ENCODE results near the gene CHRNA1.

Gene CHRNA1

GRCh38 chr2:174763780-174764179, 492 bp downstream of the CHRNA1 start:
- TF ChIP-seq, protein P1, sequence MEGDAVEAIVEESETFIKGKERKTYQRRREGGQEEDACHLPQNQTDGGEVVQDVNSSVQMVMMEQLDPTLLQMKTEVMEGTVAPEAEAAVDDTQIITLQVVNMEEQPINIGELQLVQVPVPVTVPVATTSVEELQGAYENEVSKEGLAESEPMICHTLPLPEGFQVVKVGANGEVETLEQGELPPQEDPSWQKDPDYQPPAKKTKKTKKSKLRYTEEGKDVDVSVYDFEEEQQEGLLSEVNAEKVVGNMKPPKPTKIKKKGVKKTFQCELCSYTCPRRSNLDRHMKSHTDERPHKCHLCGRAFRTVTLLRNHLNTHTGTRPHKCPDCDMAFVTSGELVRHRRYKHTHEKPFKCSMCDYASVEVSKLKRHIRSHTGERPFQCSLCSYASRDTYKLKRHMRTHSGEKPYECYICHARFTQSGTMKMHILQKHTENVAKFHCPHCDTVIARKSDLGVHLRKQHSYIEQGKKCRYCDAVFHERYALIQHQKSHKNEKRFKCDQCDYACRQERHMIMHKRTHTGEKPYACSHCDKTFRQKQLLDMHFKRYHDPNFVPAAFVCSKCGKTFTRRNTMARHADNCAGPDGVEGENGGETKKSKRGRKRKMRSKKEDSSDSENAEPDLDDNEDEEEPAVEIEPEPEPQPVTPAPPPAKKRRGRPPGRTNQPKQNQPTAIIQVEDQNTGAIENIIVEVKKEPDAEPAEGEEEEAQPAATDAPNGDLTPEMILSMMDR (IDR thresholded peaks at IDR 0.05; ENCODE audit: insufficient read depth, low read depth, low read length, missing control alignments) = no peak
- no peak overlapping the region for H3K4me3 ChIP-seq (ENCODE audit: low read depth, low read length)
- no peak for DNase-seq (ENCODE audit: low read depth)

DNA sequence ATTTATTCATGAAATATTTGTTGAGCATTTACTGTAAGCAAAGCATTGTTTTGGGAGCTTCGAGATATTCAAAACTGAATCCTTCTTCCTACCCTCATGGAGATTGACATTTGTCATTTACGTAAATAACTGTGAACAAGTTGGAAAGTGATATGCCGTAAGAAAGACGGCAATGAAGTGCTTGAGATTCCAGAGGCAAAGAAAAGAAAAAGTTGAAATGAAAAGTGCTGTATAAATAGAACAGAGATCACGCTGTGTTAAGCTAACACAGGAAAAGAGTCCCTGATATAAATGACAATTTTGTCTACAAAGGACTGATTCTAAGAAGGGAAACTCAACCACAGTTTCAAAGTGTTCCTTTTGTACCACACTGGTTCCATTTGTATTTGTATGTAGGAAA, 1.8 kb downstream of the CHRNA1 start:
- TF ChIP-seq, protein P1 (IDR thresholded peaks at IDR 0.05; ENCODE audit: insufficient read depth, low read depth, low read length, missing control alignments) = no peak
- DNase-seq (ENCODE audit: low read depth) = no peak
- no peak overlapping the region for H3K4me3 ChIP-seq (ENCODE audit: low read depth, low read length)

DNA sequence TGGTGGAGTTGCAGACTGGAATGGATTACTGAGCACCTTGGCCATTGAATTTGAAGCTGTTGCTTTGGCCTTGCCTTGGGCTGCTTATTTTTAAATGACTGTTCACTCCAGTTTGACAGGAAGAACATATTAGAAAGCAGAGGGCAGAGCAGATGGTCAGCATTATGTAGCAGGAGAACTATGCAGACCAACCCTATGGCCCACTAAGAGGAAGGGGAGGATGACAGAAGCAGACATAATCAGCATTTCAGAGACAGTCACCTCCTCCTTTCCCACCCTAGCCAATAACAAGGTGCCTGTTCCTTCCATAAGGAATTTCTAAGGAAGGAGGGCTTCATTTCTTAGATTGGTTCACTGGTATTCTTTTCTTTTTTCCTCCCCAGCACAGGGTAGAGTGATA, 2.4 kb downstream of the CHRNA1 start:
- H3K4me3 ChIP-seq (ENCODE audit: low read depth, low read length) = no peak overlapping the region
- TF ChIP-seq, protein P1 (IDR thresholded peaks at IDR 0.05; ENCODE audit: insufficient read depth, low read depth, low read length, missing control alignments) = no peak
- no peak for DNase-seq (ENCODE audit: low read depth)

DNA sequence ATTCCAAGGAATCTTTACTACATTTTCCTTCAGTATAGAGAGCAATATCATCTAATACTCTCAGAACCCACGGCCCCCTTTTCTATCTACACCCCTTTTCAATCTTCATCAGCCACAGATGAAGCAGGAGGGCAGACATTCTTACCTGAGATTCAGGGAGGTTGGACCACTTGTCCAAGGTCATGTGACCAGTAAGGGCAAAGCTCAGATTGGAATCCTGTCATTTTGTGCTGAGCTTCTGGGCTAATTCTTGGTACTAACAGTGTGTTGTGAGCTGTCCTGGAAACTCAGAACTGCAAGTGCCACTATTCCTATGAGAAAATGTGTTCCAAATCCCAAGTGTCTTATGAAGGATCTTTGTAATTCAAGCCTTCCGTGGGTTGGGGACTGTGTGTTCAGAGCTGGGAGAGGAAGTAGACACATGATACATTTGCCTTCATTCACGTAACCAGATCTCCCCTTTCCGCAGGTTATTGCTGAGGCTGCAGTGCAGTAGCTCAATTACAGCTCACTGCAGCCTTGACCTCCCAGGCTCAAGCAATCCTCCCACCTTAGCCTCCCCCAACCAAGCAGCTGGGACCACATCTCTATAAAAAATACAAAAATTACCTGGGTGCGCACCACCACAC, 3.3 kb downstream of the CHRNA1 start:
- H3K4me3 ChIP-seq (ENCODE audit: low read depth, low read length) = no peak overlapping the region
- TF ChIP-seq, protein P1 (IDR thresholded peaks at IDR 0.05; ENCODE audit: insufficient read depth, low read depth, low read length, missing control alignments) = no peak
- no peak for DNase-seq (ENCODE audit: low read depth)

DNA sequence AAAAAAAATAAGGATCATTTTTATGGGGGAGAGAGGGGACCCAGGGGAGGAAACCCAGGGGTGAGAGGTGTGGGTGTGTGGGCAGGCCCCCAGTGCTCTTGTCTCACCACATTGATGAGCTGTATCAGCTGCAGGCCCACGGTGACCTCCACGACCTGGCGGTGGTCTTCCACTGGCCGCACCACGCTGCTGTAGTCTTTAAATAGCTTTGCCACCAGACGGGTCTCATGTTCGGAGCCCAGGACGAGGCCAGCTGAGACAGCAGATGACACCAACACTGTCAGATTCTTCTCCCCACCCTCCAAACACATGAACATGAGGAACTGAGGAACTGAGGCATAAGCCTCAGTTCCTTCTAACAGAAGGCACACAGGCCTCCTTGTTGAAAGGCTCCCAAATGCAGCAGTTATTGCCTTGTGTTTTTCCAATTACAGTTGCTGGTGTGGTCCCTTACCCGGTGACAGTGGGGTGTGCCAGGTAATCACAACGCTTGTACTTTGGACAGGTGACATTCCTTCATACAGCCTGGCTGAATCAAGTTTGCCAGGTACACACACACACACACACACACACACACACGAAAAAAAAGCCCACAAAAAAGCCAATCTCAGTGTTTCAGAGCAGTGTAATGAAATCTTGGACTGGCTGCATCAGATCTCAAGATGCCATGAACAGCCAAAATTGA, 4.7 kb downstream of the CHRNA1 start:
- no peak for DNase-seq (ENCODE audit: low read depth)
- TF ChIP-seq, protein P1 (IDR thresholded peaks at IDR 0.05; ENCODE audit: insufficient read depth, low read depth, low read length, missing control alignments) = no peak
- no peak overlapping the region for H3K4me3 ChIP-seq (ENCODE audit: low read depth, low read length)

DNA sequence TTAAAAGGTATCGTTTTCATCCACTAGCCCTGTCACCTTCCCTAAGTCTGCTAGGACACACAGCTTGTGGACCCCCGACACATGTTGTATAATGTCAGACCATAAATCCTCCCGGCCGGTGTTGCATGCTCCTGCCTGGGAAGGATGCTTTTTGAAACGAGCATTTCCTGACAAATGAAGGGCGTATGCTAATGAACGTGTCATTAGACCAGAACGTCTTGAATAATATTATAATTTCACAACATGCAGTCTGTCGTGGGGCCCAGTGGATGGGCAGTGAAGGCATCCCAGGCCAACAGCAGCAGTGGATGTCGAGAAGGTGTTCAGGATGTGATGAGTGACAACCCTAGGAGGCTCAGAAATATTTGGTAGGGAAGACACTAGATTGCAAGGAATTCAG, 7.5 kb downstream of the CHRNA1 start:
- TF ChIP-seq, protein P1 (IDR thresholded peaks at IDR 0.05; ENCODE audit: insufficient read depth, low read depth, low read length, missing control alignments) = no peak
- H3K4me3 ChIP-seq (ENCODE audit: low read depth, low read length) = no peak overlapping the region
- DNase-seq (ENCODE audit: low read depth) = no peak

Measured in GM12865 (cell line).